PC-9 (cell line): ENCODE data around the gene TJP2. TPM values are rescaled to one million over a fixed set of nuclear protein-coding genes. Genes with fewer than 3 reads are reported as not detected.

Source experiments
- BruUV-seq: library from RNA; stranded (reverse); fragments of 400-500 nt; replicated peaks from 2 replicates; lab custom pipeline; 2021; lab: Mats Ljungman, UMichigan
- CTCF ChIA-PET: fragments of 300-600 bp; sonication (Branson Sonifier 250); formaldehyde crosslinking; loops from one replicate; lab custom pipeline; 2022; ENCODE audit warnings: antibody characterized with exemption; lab: Charles Lee
- POLR2A ChIA-PET: fragments of 300-600 bp; sonication (Branson Sonifier 250); formaldehyde crosslinking; loops from one replicate; lab custom pipeline; 2022; ENCODE audit warnings: antibody characterized with exemption; ENCODE audit not compliant: unreplicated experiment; lab: Charles Lee
- DNase-seq, 2 experiments: peaks; one replicate each; pipeline versions ENCODE4 v3.0.0 to v3.0.0-alpha.2; 2015 to 2022; ENCODE audit warnings: mixed read lengths in 1 of 2
- H2AFZ ChIP-seq: fragments of 200-600 bp; sonication (generic); 2 replicates; pipeline ENCODE4 v1.8.1; 2017; ENCODE audit warnings: antibody characterized with exemption
- H3F3A ChIP-seq: fragments of 200-600 bp; sonication (generic); 2 replicates; pipeline ENCODE4 v1.8.1; 2017; ENCODE audit warnings: antibody characterized with exemption, mild to moderate bottlenecking, low read depth; ENCODE audit not compliant: insufficient read depth
- H3K27ac ChIP-seq: fragments of 200-600 bp; sonication (generic); 2 replicates; pipeline ENCODE4 v1.6.1; 2016; ENCODE audit warnings: mixed run types
- H3K27me3 ChIP-seq: fragments of 200-600 bp; sonication (generic); 2 replicates; pipeline ENCODE4 v1.6.1; 2016; ENCODE audit warnings: low read depth, mixed run types; ENCODE audit not compliant: insufficient read depth
- H3K36me3 ChIP-seq: fragments of 200-600 bp; sonication (generic); 2 replicates; pipeline ENCODE4 v1.6.1; 2016; ENCODE audit warnings: low read depth, mixed run types
- H3K4me1 ChIP-seq: fragments of 200-600 bp; sonication (generic); replicated peaks from 2 replicates; pipeline ENCODE4 v1.6.1; 2016; ENCODE audit warnings: mixed run types; ENCODE audit not compliant: insufficient read depth
- H3K4me2 ChIP-seq: fragments of 200-600 bp; sonication (generic); 2 replicates; pipeline ENCODE4 v1.6.1; 2017; ENCODE audit warnings: mixed run types
- H3K4me3 ChIP-seq: fragments of 200-600 bp; sonication (generic); 2 replicates; pipeline ENCODE4 v1.6.1; 2016; ENCODE audit warnings: mixed run types
- H3K79me2 ChIP-seq: fragments of 200-600 bp; sonication (generic); 2 replicates; pipeline ENCODE4 v1.6.1; 2017; ENCODE audit warnings: low read depth, mixed run types
- H3K9me2 ChIP-seq: fragments of 200-600 bp; sonication (generic); 2 replicates; pipeline ENCODE4 v1.8.1; 2017; ENCODE audit warnings: mild to moderate bottlenecking; ENCODE audit not compliant: insufficient read depth
- H3K9me3 ChIP-seq: fragments of 200-600 bp; sonication (generic); 2 replicates; pipeline ENCODE4 v1.8.1; 2016; ENCODE audit warnings: low read depth; ENCODE audit not compliant: insufficient read depth
- H4K20me1 ChIP-seq: fragments of 200-600 bp; sonication (generic); 2 replicates; pipeline ENCODE4 v1.8.1; 2017; ENCODE audit not compliant: insufficient read depth
- EZH2 ChIP-seq: fragments of 200-600 bp; sonication (generic); IDR thresholded peaks from 2 replicates; pipeline ENCODE4 v1.8.0; 2017; ENCODE audit warnings: antibody characterized with exemption, low read depth
- intact Hi-C: fragments of 100-400 bp; cut with micrococcal nuclease; formaldehyde crosslinking; loops from one replicate; pipeline ENCODE4 v1.10.0; 2022; ENCODE audit not compliant: unreplicated experiment
- total RNA-seq: library from RNA; stranded (reverse); gene quantifications from 2 replicates; pipeline ENCODE4 v1.2.3, GENCODE V29; 2021
- TF ChIP-seq, protein P1 (sequence below): fragments of 200-600 bp; sonication (generic); conservative IDR thresholded peaks from 2 replicates; pipeline ENCODE4 v1.6.1; 2017; ENCODE audit warnings: mixed run types, antibody characterized with exemption, mild to moderate bottlenecking, moderate library complexity

Gene TJP2
- total RNA-seq, 1 experiment from 2014 or later: 143 TPM

DNA sequence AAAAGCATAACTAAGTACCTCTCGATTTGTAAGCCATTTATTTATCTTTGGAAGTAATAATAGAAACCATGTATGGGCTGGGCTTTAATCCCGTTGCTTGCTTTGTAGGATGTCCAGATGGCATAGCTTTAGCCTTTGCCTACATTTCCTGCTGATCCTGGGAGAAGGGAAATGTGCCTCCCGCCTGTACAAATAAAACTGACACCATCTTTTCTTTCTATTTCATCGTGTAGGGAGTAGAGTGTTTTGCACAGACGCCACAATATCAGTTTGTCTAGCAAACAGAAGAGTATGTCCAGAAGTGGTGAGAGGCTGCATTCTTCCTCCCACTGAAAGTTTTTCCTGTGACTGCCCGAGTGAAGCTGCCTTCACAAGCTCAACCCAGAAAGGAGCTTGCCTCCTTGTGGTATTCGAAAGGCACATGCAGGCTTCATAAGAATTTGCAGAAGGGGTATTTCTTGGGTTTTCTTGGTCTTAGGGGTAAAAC lies 24.7 kb upstream of the TJP2 start:
- ChIA-PET CTCF (no interaction called here), POLR2A (no interaction called here)
- Histone ChIP-seq H3K36me3 (peaks cover 6% of the 10 kb centered on the region; the same call in 1 of the 2 replicates), H4K20me1 (no peaks in the 10 kb centered on the region; the same call in 1 of the 2 replicates), H2AFZ (no peak overlapping the region), H3K27ac (no peak overlapping the region), H3K4me1 (no peaks in the 10 kb centered on the region), H3K4me2 (no peak overlapping the region), H3K27me3 (no peaks in the 10 kb centered on the region), H3F3A (no peaks in the 10 kb centered on the region; the same call in 1 of the 2 replicates), H3K79me2 (peaks cover 50% of the 10 kb centered on the region), H3K4me3 (no peak overlapping the region), H3K9me2 (no peaks in the 10 kb centered on the region), H3K9me3 (no peaks in the 10 kb centered on the region)
- TF ChIP-seq EZH2: no peak
- TF ChIP-seq, protein P1, sequence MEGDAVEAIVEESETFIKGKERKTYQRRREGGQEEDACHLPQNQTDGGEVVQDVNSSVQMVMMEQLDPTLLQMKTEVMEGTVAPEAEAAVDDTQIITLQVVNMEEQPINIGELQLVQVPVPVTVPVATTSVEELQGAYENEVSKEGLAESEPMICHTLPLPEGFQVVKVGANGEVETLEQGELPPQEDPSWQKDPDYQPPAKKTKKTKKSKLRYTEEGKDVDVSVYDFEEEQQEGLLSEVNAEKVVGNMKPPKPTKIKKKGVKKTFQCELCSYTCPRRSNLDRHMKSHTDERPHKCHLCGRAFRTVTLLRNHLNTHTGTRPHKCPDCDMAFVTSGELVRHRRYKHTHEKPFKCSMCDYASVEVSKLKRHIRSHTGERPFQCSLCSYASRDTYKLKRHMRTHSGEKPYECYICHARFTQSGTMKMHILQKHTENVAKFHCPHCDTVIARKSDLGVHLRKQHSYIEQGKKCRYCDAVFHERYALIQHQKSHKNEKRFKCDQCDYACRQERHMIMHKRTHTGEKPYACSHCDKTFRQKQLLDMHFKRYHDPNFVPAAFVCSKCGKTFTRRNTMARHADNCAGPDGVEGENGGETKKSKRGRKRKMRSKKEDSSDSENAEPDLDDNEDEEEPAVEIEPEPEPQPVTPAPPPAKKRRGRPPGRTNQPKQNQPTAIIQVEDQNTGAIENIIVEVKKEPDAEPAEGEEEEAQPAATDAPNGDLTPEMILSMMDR: no peak
- DNase-seq: no peak
- no TSS peak for BruUV-seq
- intact Hi-C loops: no loop called here

DNA sequence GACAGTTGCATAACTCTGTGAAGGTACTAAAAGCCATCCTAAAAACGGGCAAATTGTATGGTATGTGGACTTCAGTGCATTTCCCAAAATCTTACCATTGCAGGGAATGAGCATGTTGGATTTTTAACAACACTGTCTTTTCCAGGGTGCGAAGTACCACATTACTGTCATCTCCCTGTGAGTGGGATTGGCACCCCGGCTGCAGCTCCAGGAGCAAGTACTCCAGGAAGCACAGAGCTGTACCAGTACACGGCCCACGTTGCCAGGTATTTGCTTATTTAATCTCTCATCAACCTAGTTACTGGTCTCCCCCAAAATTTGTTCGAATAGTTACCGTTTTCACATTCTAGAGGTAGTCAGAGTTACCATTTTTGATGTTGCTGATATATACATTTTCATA lies 22.6 kb upstream of the TJP2 start:
- Histone ChIP-seq H3K4me1 (no peaks in the 10 kb centered on the region), H3K27me3 (no peaks in the 10 kb centered on the region), H4K20me1 (no peaks in the 10 kb centered on the region; the same call in none of the 2 replicates), H2AFZ (no peak overlapping the region), H3K4me3 (no peak overlapping the region), H3K36me3 (peaks cover 6% of the 10 kb centered on the region; the same call in 1 of the 2 replicates), H3K9me3 (no peaks in the 10 kb centered on the region), H3K27ac (no peak overlapping the region), H3K4me2 (no peak overlapping the region), H3K79me2 (peaks cover 43% of the 10 kb centered on the region), H3F3A (no peaks in the 10 kb centered on the region; the same call in 1 of the 2 replicates), H3K9me2 (no peaks in the 10 kb centered on the region)
- POLR2A ChIA-PET: no interaction called here
- DNase-seq: no peak
- TF ChIP-seq, protein P1: no peak
- no peak for TF ChIP-seq EZH2
- intact Hi-C loops: no loop called here
- CTCF ChIA-PET: no interaction called here
- no TSS peak for BruUV-seq

DNA sequence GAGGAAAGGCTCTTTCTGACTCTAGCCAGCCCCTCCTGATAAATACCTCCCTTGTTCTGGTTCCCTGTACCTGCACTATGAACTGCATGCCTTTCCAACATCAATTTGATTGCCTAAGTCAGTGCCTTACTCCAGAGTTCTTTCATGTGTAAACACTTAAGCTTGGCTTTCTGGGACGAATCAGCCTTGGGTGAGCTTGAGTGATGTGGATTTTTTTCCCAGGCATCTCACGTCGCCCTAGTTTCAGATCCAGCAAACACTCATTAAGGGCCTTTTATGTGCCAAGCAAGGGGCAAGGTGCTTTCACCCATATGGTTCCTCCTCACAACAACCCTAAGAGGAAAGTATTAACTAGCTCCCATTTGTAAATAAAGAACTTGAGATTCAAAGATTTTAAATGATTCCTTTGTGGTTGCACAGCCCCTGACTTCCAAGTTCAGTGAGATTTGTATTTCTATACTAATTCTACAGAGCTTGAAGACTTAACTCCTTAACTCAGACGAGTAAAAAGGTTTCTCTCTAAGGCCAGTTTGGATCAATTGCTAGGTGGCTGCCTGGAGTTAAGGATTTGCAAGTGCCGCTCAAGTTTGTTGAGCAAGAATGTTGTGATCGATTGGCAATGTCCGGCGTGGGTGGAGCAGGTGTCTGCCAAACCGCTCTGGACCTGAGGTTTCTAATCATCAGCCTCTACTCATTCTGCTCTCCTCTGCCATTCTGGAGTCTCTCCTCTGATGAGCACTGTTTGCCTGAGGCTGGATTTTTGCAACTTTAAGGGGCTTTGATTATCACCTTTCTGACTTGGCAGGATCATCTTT lies 20.2 kb upstream of the TJP2 start:
- Histone ChIP-seq H3K4me1 (no peaks in the 10 kb centered on the region), H3K4me2 (no peak overlapping the region), H3K9me3 (no peaks in the 10 kb centered on the region), H3K9me2 (no peaks in the 10 kb centered on the region), H3F3A (peaks cover 10% of the 10 kb centered on the region), H3K27ac (no peak overlapping the region), H4K20me1 (peaks cover 4% of the 10 kb centered on the region), H3K36me3 (peaks cover 6% of the 10 kb centered on the region; the same call in 1 of the 2 replicates), H3K27me3 (no peaks in the 10 kb centered on the region), H3K4me3 (no peak overlapping the region), H3K79me2 (peaks cover 46% of the 10 kb centered on the region), H2AFZ (no peak overlapping the region)
- ChIA-PET CTCF (no interaction called here), POLR2A (no interaction called here)
- BruUV-seq: TSS peak; percentile 2
- TF ChIP-seq EZH2: no peak
- TF ChIP-seq, protein P1: no peak
- intact Hi-C loops: no loop called here
- DNase-seq: no peak
